PFSK-1 (cell line): ENCODE measurements around the gene CUX1.

Source experiments
- FOXP2 ChIP-seq: optimal IDR thresholded peaks from 2 replicates; pipeline ENCODE3; 2011; ENCODE audit warnings: borderline replicate concordance, control low read depth, inconsistent platforms; ENCODE audit not compliant: insufficient read depth; ENCODE audit errors: extremely low read length, extremely low read depth
- POLR2AphosphoS5 ChIP-seq: IDR thresholded peaks from 2 replicates; pipeline ENCODE4 v1.6.1; 2012; ENCODE audit warnings: low read depth, mild to moderate bottlenecking, control low read depth, low read length, moderate library complexity
- REST ChIP-seq, 2 experiments: IDR thresholded peaks; 2 replicates each; pipeline versions ENCODE4 v1.6.1 to v1.8.0; 2011 to 2012; ENCODE audit warnings: low read depth in 2 of 2, low read length in 2 of 2, control low read depth in 1 of 2, inconsistent platforms in 1 of 2, mild to moderate bottlenecking in 1 of 2, moderate library complexity in 1 of 2; ENCODE audit not compliant: insufficient read depth in 1 of 2
- SIN3A ChIP-seq: IDR thresholded peaks from 2 replicates; pipeline ENCODE4 v1.6.1; 2012; ENCODE audit warnings: mild to moderate bottlenecking, low read length, moderate library complexity, borderline replicate concordance; ENCODE audit not compliant: insufficient read depth
- TAF1 ChIP-seq: IDR thresholded peaks from 2 replicates; pipeline ENCODE4 v1.6.1; 2012; ENCODE audit warnings: low read length, control low read depth, borderline replicate concordance; ENCODE audit not compliant: insufficient read depth

The CUX1 gene

DNA sequence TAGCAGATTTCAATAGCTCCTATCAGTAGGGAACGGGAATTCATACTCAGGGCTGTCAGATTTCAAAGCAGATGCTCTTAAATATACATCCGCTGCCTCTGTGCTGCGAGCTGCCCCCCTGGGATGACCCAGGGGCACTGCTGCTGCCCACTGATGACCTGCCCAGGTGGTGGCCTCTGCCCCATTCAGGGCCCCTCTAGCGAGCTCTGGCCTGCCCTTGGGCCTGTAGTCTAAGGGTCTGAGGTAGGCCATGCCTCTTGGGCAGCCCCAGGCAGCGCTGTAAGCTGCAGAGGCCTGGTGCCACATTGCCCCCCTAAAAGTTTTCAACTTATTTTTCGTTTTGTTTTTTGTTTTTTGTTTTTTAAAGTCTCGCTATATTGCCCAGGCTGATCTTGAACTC is 418.7 kb downstream of the CUX1 start:
- TF ChIP-seq FOXP2 = no peak
- TF ChIP-seq POLR2AphosphoS5 = no peak
- no peak for TF ChIP-seq TAF1
- TF ChIP-seq SIN3A = no peak
- TF ChIP-seq REST (IDR thresholded peaks at IDR 0.05; ENCODE audit: insufficient read depth in 1 of 2, low read depth in 2 of 2, low read length in 2 of 2) = no peak

- no peak for TF ChIP-seq TAF1
- no peak for TF ChIP-seq POLR2AphosphoS5
- TF ChIP-seq REST (IDR thresholded peaks at IDR 0.05; ENCODE audit: insufficient read depth in 1 of 2, low read depth in 2 of 2, low read length in 2 of 2) = no peak
- TF ChIP-seq SIN3A = no peak
- TF ChIP-seq FOXP2 = no peak
These were observed 419.3 kb downstream of the CUX1 start for GRCh38 chr7:102236592-102237287.

DNA sequence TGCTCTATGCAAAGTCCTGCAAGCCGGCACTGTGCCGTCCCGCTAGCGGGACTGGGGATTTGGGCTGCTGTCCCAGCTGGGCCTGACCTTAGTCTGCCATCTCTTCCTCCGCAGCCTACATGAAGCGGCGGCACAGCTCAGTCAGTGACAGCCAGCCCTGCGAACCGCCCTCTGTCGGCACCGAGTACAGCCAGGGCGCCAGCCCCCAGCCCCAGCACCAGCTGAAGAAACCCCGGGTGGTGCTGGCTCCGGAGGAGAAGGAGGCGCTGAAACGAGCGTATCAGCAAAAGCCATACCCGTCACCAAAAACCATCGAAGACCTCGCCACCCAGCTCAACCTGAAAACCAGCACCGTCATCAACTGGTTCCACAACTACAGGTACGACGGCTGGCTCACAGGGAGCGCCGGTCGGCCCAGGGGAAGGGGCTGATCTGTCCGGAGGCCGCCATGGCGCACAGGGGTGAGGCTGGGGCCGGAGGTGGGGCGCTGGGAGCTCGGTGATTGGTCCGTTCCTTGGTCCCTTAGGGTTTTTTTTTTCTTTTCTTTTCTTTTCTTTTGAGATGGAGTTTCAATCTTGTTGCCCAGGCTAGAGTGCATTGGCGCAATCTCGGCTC is 421.9 kb downstream of the CUX1 start:
- no peak for TF ChIP-seq REST (IDR thresholded peaks at IDR 0.05; ENCODE audit: insufficient read depth in 1 of 2, low read depth in 2 of 2, low read length in 2 of 2)
- TF ChIP-seq POLR2AphosphoS5 = no peak
- no peak for TF ChIP-seq TAF1
- no peak for TF ChIP-seq SIN3A

DNA sequence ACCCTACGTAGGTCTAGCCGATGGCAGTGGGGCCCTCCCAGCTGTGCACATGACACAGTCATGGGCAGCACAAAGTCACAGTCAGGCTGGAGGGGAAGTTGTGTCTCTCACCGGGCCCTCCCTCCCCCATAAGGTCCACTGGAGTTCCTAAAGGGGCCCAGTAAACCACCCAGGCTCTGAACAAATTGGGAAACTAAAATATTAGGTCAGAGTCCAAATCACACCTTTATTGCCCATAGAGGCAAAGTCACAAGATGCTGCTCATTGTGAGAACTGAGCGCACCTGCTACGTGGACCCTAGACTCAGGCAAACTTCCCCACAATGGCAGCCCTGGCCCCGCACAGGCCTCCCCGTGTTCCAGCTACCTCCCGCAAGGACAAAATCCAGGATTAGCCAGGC is 424.0 kb downstream of the CUX1 start:
- TF ChIP-seq FOXP2 = no peak
- TF ChIP-seq TAF1 = no peak
- TF ChIP-seq SIN3A = no peak
- TF ChIP-seq REST (IDR thresholded peaks at IDR 0.05; ENCODE audit: insufficient read depth in 1 of 2, low read depth in 2 of 2, low read length in 2 of 2) = no peak
- no peak for TF ChIP-seq POLR2AphosphoS5

- no peak for TF ChIP-seq SIN3A
- no peak for TF ChIP-seq POLR2AphosphoS5
- TF ChIP-seq FOXP2 = no peak
- TF ChIP-seq TAF1 = no peak
- TF ChIP-seq REST (IDR thresholded peaks at IDR 0.05; ENCODE audit: insufficient read depth in 1 of 2, low read depth in 2 of 2, low read length in 2 of 2) = no peak
These were observed 427.2 kb downstream of the CUX1 start for GRCh38 chr7:102244601-102245000.
